HG03521 (cell line): ENCODE measurements around the gene IL11RA.

Source experiments
- ATAC-seq: cut with Tn5 transposase; IDR thresholded peaks from one replicate; pipeline ENCODE4 v1.9.1; 2021; ENCODE audit warnings: mild to moderate bottlenecking, moderate library complexity; ENCODE audit not compliant: unreplicated experiment

IL11RA gene

DNA sequence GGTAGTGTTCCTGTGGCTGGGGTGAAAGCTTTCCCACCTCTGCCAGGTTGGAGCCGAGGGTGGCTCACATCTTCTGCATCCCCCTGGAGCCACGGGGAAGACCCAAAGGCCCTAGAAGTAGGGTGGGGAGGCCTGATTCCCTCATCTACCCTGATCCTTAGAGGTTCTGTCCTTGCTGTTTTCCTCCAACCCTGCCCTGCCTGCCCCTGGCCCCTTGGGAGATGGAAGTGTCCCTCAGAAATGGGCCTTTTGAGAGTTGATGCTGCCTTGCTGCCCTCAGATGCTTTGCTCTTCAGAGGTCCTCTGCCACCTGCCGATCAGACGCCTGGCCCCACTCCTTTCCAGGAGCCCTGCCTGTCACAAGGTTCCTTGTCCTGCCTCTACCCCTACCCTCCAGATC is 32.8 kb downstream of the IL11RA start:
- ATAC-seq, result no peak

DNA sequence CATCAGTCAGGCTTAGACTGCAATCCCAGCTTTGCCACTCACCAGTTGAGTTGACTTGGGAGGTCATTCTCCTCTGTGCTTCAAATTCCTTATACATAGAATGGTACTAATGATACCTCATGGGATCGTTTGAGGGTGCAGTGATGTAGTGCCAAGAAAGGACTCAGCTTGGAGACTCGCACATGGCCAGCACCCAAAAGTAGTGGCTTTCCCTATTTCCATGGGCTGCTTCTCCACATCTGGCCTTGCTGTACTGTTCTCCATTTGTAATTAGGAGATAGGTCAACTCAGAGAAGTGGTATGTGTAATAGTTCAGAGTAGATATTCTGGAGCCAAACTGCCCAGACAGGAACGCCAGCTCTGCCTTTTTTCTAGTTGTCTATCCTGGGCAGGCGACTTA is 33.6 kb downstream of the IL11RA start:
- no peak for ATAC-seq

DNA sequence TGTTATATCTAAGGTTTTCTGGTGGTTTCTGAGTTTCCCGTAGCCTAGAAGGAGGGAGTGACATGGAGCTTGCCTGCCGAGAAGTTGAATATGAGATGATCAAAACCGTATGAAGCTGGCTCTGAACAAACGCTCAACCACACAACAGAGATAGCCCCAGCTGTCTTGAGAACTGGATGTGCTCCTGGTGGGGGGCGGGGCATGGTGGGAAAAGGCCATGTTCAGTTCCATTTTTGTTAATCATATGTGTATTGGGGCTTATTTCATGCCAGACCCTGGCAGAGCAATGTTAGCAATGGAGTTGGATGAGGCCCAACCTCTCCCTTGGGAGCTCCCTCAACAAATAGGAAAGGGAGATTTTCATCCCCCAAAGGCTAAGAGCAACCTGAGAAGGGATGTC is 34.2 kb downstream of the IL11RA start:
- ATAC-seq, result no peak

DNA sequence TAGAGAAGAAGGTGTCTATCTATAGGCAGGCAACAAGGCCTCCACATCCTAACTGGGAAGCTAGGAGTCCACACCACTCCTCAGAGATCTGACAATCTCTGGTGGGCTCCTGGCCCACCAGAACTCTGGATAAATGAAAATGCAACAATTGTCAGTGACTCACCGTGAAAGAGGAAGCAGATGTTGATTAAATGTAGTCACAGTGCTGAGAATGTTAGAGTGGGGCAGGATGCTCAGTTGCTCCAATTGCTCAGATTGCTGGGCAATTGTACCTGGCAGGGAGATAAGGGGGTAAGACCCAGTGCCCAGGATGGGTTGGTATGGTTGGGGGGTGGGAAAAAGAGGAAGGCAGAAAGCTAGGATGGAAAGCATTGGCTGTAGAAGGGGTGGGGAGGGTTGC is 34.7 kb downstream of the IL11RA start:
- no peak for ATAC-seq

DNA sequence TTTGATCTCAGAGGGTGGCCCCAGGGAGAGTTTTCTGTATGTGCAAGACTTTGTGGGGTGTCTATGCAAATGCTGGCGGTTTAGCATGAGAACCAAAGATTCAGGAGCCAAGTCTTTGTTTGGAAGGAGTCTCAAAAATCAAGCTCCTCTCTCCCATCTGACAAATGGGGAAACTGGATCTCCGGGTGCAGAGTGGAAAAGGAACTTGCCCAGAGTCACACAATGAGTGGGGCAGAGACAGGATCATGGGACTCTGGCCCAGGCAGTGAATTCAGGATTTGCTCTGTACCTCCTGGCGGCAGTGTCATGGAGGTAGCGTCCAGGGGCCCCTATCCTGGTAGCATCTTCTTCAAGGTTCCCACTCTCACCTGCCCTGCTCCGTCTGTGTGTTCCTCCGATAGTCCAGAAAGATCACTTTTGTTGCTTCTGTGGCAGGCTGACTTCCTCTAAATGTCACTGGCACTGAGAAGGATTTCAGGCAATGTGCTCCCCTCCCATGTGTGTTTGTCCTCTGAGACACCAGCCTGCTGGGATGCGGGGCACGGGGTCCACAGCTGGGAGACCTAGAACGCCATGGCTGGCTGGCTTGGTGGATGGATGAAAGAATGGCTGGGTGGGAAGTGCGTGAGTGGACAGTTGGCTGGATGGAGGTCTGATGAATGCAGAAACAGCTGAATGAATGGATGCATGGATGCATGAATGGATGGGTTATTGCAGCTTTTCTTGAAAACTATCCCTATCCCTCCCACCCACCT is 35.5 kb downstream of the IL11RA start:
- ATAC-seq, result no peak

DNA sequence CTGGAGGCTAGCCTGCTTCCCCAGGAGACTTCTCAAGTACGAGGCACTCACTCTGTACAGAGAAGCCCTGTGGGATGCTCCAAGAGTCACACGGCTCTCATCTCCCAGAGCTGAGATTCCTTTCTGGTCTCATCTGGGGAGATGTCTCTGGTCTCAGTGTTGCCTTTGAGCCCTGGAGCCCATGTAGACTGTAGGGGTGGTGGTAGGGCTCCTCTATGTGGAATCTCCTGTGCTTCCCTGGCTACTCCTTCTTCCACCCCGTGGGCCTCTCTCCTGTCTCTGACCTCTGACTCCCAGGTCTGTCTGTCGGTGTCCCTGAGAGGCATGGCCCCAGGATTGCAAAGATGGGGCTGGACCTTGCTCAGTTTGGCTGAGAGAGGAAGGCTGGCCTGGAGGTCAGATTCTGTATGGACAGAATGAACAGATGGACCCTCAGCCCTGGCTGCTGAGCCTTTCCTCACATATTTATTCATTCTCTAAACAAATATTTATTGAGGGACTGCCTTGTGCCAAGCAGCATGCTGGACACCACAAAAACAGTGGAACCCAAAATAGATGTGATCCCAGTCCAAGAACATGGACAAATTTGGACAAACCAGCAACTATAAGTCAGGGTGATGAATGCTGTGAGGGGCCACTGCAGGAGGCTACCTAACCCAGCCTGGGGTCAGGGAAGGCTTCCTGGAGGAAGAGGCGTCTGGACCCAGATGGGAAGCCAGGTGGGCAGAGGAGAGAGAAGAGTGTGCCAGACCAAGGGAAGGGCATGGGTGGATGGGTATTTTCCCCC is 36.5 kb downstream of the IL11RA start:
- no peak for ATAC-seq

DNA sequence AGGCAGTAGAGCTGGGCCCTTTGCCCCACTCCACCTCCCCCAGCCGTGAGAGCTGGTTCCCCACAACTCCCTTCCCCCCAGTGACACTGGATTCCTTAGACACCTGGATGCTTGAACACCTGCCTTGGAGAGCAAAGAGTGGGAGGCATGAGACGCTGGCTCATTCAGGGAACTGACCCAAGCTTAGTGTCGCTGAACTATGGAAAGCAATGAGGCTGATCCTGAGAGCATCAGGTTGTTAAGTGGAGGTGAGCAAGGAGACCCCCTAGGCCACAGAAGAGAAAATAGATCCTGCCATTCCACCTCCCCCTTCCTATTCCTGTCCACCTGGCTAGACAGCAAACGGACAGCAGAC is 37.1 kb downstream of the IL11RA start:
- no peak for ATAC-seq

DNA sequence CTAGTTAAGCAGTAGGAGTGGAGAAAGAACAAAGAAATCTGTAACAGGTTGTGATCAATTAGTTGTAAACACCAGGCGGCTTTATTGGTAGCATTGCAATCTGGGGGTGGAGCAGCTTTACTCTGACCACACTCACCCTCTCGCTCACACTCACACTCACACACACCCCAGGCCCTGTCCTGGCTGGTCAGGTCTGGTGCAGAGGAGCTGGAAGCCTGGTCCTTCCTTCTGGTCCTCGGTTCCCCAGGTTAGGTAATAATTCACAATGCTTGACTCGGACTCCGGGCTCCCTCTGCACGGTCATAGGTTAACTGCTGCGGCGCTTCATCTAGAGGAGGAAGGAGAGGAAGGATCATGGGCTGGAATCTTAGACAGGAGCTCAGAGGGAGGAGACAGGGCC is 37.5 kb downstream of the IL11RA start:
- no peak for ATAC-seq

DNA sequence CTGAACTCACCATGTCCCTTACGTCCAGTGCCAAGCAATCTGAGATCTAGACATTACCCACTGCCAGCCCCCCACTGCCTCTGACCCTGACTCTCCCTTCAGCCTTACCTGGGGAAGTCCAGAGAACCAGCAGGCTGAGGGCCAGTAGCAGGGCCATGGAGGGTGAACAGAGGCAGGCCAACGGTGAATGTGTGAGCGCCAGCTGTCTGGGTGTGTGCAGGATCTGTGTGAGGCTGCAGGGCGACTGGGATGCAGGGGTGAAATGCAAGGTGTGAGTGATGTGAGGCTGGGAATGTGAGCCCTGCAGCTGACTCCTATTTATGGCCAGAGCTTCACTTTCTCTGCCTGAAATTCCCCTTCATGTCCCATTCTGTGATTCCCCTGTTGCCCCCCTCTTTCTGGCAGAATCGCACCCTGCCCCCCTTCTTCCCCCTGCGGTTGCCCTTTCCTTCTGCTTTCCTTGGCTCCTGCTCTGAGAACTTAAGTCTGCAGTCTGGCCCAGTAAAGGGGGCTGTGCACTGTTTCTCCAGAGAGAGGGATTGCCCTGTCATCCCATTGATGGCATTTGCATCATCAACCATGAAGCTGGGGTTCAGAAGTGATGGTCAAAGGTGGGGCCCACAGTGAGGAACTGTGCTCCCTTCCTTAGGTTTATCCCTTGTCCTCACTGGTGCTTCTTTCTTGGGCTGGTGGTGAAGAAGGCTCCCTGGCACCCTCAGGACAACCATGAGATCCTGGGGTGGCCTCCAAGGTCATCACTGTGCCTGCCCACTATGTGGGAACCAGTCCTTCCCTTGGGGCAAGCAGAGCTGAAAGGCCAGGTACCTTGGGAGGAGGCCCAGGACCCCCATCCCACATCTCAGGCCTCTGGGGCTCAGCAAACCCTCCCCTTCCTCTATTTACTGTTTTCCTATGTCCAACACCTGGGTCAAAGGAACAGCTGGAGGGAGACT is 39.3 kb downstream of the IL11RA start, which contains the start of gene CCL19:
Gene CCL19, minus strand, starts transcription at position 294 of the 953 bp plus-strand sequence. Its CDS starts 137 bp downstream, at position 157.
- no peak for ATAC-seq

DNA sequence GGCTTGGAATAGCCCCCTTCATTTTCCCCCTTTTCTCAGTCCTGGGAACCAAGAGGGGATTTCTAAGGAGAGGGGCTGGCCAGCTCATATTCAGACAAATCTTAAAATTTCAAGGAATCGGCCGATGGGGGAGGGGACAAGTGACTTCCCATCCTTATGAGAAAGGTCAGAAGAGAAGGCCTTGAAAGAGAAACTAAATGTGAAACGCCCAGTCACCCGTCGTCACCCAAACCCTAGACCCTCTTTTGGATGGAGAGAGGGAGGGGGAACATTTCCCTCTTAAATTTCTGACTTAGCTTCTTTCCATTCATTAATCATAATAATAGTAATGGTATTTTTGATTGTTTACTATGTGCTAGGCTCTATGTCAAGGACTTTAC is 39.9 kb downstream of the IL11RA start:
- ATAC-seq, result no peak

DNA sequence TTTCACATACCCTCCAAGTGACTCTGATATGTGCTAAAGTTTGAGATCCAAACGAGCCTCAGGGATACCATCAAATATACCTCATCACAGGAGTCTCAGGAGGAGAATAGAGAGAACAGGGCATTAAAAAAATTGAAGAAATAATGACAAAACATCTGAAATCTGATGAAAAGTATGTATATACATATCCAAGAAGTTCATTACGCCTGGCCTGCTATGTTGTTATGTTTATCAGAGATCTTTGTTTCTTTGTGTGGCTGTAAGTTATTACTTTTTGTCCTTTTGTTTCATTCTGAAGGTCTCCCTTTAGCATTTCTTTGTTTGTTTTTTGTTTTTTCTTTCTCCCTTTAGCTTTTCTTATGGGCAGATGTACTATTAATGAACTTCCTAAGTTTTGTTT is 41.6 kb downstream of the IL11RA start:
- ATAC-seq, result no peak

DNA sequence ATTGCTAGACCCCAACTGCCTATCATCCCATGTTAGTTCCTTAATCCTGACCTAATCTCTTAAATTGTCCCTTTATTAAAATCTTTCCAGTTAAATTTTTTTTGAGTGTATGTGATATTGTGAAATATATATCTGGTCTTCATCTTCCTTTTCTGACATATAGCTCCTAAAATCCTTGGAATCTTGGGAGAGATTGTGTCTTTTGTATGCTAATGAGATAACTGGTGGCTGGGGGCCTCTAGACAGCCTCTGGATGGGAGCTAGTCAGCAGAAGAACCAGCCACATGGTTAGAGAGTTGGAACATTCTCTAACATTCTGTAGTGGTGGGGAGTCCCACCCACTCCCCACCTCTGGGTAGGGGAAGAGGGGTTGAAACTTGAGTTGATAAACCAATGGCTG is 42.8 kb downstream of the IL11RA start:
- ATAC-seq, result no peak

DNA sequence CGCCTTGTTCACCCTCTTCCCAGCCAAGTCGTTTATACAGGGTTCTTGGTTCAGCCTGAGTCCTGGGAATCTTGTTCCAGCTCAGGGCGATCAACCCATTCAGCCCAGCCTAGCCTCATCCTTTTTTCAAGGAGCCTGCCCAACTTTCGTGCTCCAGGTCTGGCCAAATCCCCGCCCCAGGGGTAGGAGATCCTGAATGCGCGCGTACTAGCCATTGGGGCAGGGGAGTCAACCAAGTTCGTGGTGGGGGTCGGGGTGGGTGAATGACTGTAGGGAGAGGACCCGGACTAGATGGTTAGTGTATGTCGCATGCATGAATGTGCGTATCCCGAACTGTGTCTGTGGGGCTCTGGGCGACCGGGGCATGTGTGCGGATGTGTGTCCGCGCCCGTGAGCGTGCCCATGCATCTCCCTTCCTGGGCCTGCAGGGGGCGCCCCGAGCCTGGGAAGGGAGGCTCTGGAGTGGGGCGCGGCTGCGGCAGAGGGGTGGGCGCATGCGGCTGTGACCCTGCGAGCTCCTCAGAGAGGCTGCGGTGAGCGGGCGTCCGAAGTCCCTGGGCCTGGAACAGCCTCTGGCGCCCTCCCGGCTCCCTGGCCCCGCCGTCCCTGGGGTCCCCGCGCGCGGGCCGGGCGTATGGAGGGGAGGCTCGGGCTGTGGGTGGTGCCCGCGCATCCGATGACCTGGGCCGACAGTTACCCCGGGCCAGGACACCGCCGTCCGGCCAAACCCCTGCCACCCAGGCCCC is 49.2 kb downstream of the IL11RA start:
- ATAC-seq, result peak; percentile 66

DNA sequence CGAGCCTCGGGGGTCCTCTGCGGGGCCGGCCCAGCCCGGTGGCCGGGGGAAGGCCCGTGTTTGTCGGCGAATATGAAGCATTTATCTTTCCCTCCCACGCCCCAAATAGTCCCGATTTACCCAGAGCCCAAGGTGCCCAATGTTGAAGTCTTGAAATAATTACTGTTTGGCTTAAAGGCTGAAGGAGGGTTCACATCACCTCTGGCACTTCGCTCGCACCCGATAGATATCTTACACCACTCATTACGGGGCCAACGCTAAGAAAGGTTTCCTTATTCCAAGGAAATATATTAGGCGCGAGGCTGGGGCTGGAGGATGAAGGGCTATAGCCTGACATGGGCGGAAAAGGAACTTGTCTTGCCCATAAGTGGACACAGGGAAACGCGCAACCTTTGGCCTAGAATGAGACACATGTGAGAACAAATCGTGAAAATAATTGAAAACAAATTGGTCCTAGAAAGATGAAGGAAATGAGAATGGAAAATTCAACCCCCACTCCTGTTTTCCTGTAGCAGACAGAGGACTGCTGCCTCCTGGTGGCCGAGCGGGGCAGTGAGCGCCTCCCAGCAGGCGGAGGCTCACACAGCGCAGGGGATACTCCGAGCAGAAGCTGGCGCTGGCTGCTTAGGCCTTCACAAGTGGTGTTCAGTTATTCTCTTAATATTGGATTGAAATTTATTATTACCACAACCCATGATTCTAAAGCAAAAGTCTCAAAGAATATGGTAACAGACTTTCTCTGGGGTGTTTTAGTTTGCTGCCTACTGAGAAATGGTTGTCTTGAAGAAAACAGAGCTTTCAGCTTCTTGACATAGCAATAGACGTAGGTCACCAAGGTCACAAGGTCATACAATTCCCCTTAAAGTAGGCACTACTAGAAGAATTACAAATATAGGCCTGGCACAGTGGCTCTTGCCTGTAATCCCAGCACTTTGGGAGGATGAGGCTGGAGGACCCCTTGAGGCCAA is 50.1 kb downstream of the IL11RA start:
- ATAC-seq, result peak; percentile 21

DNA sequence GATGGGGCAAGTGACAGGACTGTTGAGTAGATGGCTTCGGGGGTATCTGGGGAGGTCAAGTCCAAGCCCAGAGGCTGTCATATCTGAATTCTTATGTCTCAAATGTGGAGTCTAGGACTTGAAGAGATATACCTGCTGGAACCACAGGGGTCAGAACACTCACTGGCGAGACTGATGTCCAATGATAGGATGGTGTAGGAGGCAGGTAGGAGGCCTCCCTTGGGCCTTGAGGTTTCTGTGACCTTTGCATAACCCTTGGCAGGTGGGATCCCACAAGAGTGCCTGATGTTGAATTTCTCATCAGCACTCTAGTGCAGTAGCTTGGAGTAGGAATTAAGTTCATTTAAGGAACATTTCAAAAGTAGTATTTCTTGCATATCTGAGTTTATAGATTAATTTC is 55.1 kb downstream of the IL11RA start:
- ATAC-seq, result no peak

DNA sequence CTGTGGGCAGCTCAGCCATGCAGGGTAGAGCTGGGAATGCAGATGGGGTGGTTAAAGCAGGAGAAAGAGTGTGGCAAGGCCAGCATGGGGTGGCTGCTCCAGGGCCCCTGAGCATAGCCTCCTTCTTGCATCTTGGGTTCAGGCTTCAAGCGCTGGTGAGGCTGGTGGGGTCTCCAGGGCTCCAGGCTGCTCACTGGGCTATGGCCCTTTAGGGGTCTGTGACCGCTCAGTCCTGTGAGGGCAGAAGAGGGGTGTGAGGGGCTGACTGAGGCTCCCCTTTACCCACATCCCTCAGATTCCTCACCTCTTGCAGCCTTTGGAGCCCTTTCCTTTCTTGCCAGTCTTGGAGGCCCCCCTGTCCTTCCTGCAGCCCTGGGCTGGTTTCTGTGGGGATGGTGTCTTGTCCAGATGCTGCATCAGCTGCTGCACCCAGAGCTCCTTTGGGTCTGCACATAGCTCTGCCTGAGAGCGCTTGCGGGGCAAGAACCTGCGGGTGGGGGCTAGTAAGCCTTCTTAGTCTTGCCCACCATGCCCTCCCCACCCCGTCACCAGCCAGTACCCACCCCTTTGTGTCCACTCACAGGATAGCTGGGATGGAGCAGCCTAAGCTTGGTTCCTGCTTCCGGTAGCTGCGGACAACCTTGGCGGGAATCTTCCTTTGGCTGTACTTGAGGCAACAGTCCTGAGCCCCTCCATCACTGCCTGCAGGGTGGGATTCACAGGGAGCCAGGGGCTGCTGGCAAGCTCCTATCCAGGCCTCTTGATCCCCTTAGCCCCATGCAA is 57.4 kb downstream of the IL11RA start:
- no peak for ATAC-seq

DNA sequence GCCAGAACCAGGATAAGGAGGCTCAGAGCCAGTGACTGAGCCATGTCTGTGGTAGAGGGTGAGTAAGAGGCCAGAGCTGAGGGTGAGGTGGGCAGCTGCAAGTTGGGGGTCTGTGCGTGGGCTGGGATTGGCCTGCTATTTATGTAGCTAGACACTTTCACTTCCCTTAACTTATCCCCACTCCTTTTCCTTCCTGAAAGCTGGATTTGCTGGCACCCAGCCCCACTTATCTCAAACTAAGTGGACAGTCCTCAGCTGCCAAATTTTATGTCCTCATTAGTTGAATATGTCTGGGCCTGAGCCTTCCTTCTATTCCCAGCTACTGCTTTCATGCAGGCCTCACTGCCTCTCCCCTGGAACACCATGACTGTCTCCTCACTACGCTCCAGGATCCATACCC is 58.0 kb downstream of the IL11RA start, which contains the start of gene CCL21:
Gene CCL21, minus strand, starts transcription at position 114 of the 400 bp plus-strand sequence. Its CDS starts 70 bp downstream, at position 44.
- ATAC-seq, result no peak
